CD4-positive, alpha-beta T cell (primary cell): Measurements from ENCODE around the gene PROSER3. TPM values are rescaled to one million over a fixed set of nuclear protein-coding genes. Genes with fewer than 3 reads are reported as not detected.
A peak's percentile ranks its signal among the peaks of the same experiment; 100 is the strongest.

Experiments used
- ATAC-seq: fragments of 200-7000 bp; cut with Tn5 transposase; one replicate; pipeline ENCODE4 v1.10.0; 2022; ENCODE audit warnings: mild to moderate bottlenecking; ENCODE audit not compliant: poor library complexity
- CTCF ChIA-PET: fragments of 350-600 bp; sonication (Branson Sonifier 250); formaldehyde crosslinking; loops from one replicate; lab custom pipeline; 2021; ENCODE audit warnings: antibody characterized with exemption, inconsistent platforms; lab: Charles Lee
- POLR2A ChIA-PET: fragments of 350-600 bp; sonication (Branson Sonifier 250); formaldehyde crosslinking; loops from one replicate; lab custom pipeline; 2021; ENCODE audit warnings: antibody characterized with exemption, inconsistent platforms; lab: Charles Lee
- DNase-seq, 14 experiments: peaks; one replicate each; pipeline ENCODE4 v3.0.0-alpha.2; 2013 to 2020; ENCODE audit warnings: mixed read lengths in 2 of 14
- H3K27ac ChIP-seq, 2 donors: one replicate each; pipeline versions ENCODE4 v1.5.1 to v1.7.0; 2013; ENCODE audit warnings: low read length in 2 of 2, low read depth in 1 of 2, mild to moderate bottlenecking in 1 of 2
- H3K27me3 ChIP-seq, 2 experiments: 1 replicate in 1 of 2; 2 replicates in 1 of 2; pipeline versions ENCODE4 v1.6.1 to v1.7.0; 2013; ENCODE audit warnings: low read length in 2 of 2, control low read depth in 1 of 2, mild to moderate bottlenecking in 1 of 2, moderate library complexity in 1 of 2; ENCODE audit not compliant: insufficient read depth in 2 of 2, control insufficient read depth in 1 of 2
- H3K36me3 ChIP-seq: one replicate; pipeline ENCODE4 v1.6.1; 2013; ENCODE audit warnings: low read length, control low read depth; ENCODE audit not compliant: insufficient read depth
- H3K4me1 ChIP-seq: one replicate; pipeline ENCODE4 v1.6.1; 2013; ENCODE audit warnings: low read length, control low read depth; ENCODE audit not compliant: insufficient read depth
- H3K4me3 ChIP-seq: one replicate; pipeline ENCODE4 v1.5.1; 2013; ENCODE audit warnings: mild to moderate bottlenecking, low read length, moderate library complexity
- H3K9me3 ChIP-seq, 2 experiments: 1 replicate in 1 of 2; 2 replicates in 1 of 2; pipeline versions ENCODE4 v1.6.1 to v1.7.0; 2013; ENCODE audit warnings: low read length in 2 of 2, mild to moderate bottlenecking in 2 of 2, control low read depth in 1 of 2, moderate library complexity in 1 of 2; ENCODE audit not compliant: control insufficient read depth in 1 of 2, insufficient read depth in 1 of 2
- H3K27ac Mint-ChIP-seq: one replicate; pipeline ENCODE4 v1.8.0; 2020; ENCODE audit warnings: mixed read lengths
- H3K27me3 Mint-ChIP-seq: one replicate; pipeline ENCODE4 v1.8.0; 2021; ENCODE audit warnings: mixed read lengths
- H3K36me3 Mint-ChIP-seq: one replicate; pipeline ENCODE4 v1.8.0; 2021; ENCODE audit warnings: low read depth, mixed read lengths
- H3K4me1 Mint-ChIP-seq: one replicate; pipeline ENCODE4 v1.8.0; 2021; ENCODE audit warnings: low read depth, mixed read lengths
- H3K4me3 Mint-ChIP-seq: one replicate; pipeline ENCODE4 v1.8.0; 2020; ENCODE audit warnings: mild to moderate bottlenecking, mixed read lengths
- H3K9me3 Mint-ChIP-seq: one replicate; pipeline ENCODE4 v1.8.0; 2020; ENCODE audit warnings: mixed read lengths
- CTCF ChIP-seq: fragments of 200-600 bp; IDR thresholded peaks from one replicate; pipeline ENCODE4 v1.8.0; 2022; ENCODE audit warnings: antibody characterized with exemption, mild to moderate bottlenecking
- intact Hi-C, 2 experiments: fragments of 100-400 bp; cut with DNase I in 1 of 2; cut with micrococcal nuclease in 1 of 2; formaldehyde crosslinking; loops; one replicate each; pipeline versions ENCODE4 v1.15.1 to v1.9.0; 2023 to 2025; cut with DNase I, micrococcal nuclease
- total RNA-seq, 174 experiments: library from RNA in 2 of 174; stranded (reverse) in 2 of 174; gene quantifications; one replicate each; pipeline ENCODE4 v1.2.3 and lab custom pipeline; 2021 to 2026

The PROSER3 gene
- total RNA-seq, 2 experiments from 2014 or later: 19.4 to 22.6 TPM

- POLR2A ChIA-PET: no interaction called here
- no peaks in the 10 kb centered on the region for H3K27me3 ChIP-seq
- H3K4me1 Mint-ChIP-seq: no peaks in the 10 kb centered on the region
- H3K4me1 ChIP-seq: no peaks in the 10 kb centered on the region
- peaks cover 7% of the 10 kb centered on the region for H3K36me3 ChIP-seq
- H3K4me3 Mint-ChIP-seq: no peak overlapping the region
- DNase-seq (no peak), ATAC-seq (no peak)
- intact Hi-C loops: no loop called here
- CTCF ChIA-PET: no interaction called here
- no peaks in the 10 kb centered on the region for H3K9me3 Mint-ChIP-seq
- no peak overlapping the region for H3K27ac ChIP-seq
- no peak for TF ChIP-seq CTCF
- H3K27ac Mint-ChIP-seq: no peak overlapping the region
- no peaks in the 10 kb centered on the region for H3K27me3 Mint-ChIP-seq
- no peak overlapping the region for H3K4me3 ChIP-seq
- H3K9me3 ChIP-seq: no peaks in the 10 kb centered on the region
- peaks cover 8% of the 10 kb centered on the region for H3K36me3 Mint-ChIP-seq
Observed at GRCh38 chr19:35786299-35787160, 28.6 kb downstream of the PROSER3 start.

- Mint-ChIP-seq H3K4me3 (no peak overlapping the region), H3K4me1 (no peaks in the 10 kb centered on the region), H3K36me3 (peaks cover 7% of the 10 kb centered on the region), H3K27ac (no peak overlapping the region), H3K9me3 (no peaks in the 10 kb centered on the region), H3K27me3 (no peaks in the 10 kb centered on the region)
- no peak for ATAC-seq
- no peaks in the 10 kb centered on the region for H3K4me1 ChIP-seq
- intact Hi-C loops: no loop called here
- peaks cover 6% of the 10 kb centered on the region for H3K36me3 ChIP-seq
- H3K4me3 ChIP-seq: no peak overlapping the region
- H3K27ac ChIP-seq: no peak overlapping the region
- no peaks in the 10 kb centered on the region for H3K27me3 ChIP-seq
- H3K9me3 ChIP-seq: no peaks in the 10 kb centered on the region
- CTCF ChIA-PET: no interaction called here
- POLR2A ChIA-PET: no interaction called here
- TF ChIP-seq CTCF: no peak
- DNase-seq: no peak
Observed at GRCh38 chr19:35787227-35787799, 29.3 kb downstream of the PROSER3 start.

GRCh38 chr19:35788205-35788960 lies 30.4 kb downstream of the PROSER3 start:
- Histone ChIP-seq H3K4me1 (no peaks in the 10 kb centered on the region), H3K36me3 (peaks cover 3% of the 10 kb centered on the region), H3K4me3 (no peak overlapping the region), H3K27ac (no peak overlapping the region), H3K27me3 (no peaks in the 10 kb centered on the region), H3K9me3 (no peaks in the 10 kb centered on the region)
- no peak for TF ChIP-seq CTCF
- no peak overlapping the region for H3K27ac Mint-ChIP-seq
- CTCF ChIA-PET: interaction anchor here (0.6 kb wide), 1 partner anchor 93 kb away, joined by 4 read pairs; no protein-coding TSS in a partner anchor
- no peak overlapping the region for H3K4me3 Mint-ChIP-seq
- no peaks in the 10 kb centered on the region for H3K4me1 Mint-ChIP-seq
- ATAC-seq: no peak
- no peaks in the 10 kb centered on the region for H3K9me3 Mint-ChIP-seq
- peaks cover under 1% of the 10 kb centered on the region for H3K36me3 Mint-ChIP-seq
- POLR2A ChIA-PET: no interaction called here
- no peaks in the 10 kb centered on the region for H3K27me3 Mint-ChIP-seq
- DNase-seq: peak in 1 of 14 experiments; percentile 12
- intact Hi-C loops: no loop called here
